Measurements from ENCODE around the gene TIMM10B. TPM values are rescaled to one million over a fixed set of nuclear protein-coding genes. Genes with fewer than 3 reads are reported as not detected.
A peak's percentile ranks its signal among the peaks of the same experiment; 100 is the strongest.

The TIMM10B gene
- total RNA-seq, 1 experiment from 2014 or later: 53.1 TPM

GRCh38 chr11:6473451-6474412, 7.6 kb upstream of the TIMM10B start, which contains the start of gene TRIM3:
Gene TRIM3, minus strand, starts transcription at chr11:6473941. Its CDS starts 8,246 bp downstream, at chr11:6465695.
- H3K4me1 Mint-ChIP-seq (ENCODE audit: low read depth, unreplicated experiment): peaks cover 29% of the 10 kb centered on the region
- BruUV-seq (replicated peaks): no TSS peak
- CTCF ChIA-PET: interaction anchor here (1.0 to 3.5 kb wide), 4 partner anchors 14 to 145 kb away, joined by 3 to 19 read pairs (median 4); partner anchors contain the start of gene TPP1
- no peaks in the 10 kb centered on the region for H3K27me3 Mint-ChIP-seq (ENCODE audit: insufficient read depth, unreplicated experiment)
- H3K4me3 ChIP-seq (ENCODE audit: low read depth, low read length): peak within 1 kb of the TSS; percentile 65
- no peaks in the 10 kb centered on the region for H3K9me3 ChIP-seq
- POLR2A ChIA-PET: interaction anchor here (0.6 kb wide), 1 partner anchor 31 kb away, joined by 4 read pairs; no protein-coding TSS in a partner anchor
- H3K4me1 ChIP-seq: peaks cover 30% of the 10 kb centered on the region
- H3K27ac Mint-ChIP-seq (ENCODE audit: unreplicated experiment): peak within 1 kb of the TSS; percentile 96
- H3K9me3 Mint-ChIP-seq (ENCODE audit: unreplicated experiment): no peaks in the 10 kb centered on the region
- intact Hi-C loops (cut with micrococcal nuclease; ENCODE audit: unreplicated experiment): loop anchor here (1.0 to 2.0 kb wide), 5 partner anchors 8 to 131 kb away; partner anchors contain the start of genes ARFIP2, SMPD1 and TIMM10B
- 0 out of 2 replicates have a peak, but pooled peaks cover 7% of the 10 kb centered on the region for H3K36me3 ChIP-seq (ENCODE audit: control insufficient read depth, insufficient read depth, low read length)
- peaks cover 50% of the 10 kb centered on the region for H3K36me3 Mint-ChIP-seq (ENCODE audit: insufficient read depth, unreplicated experiment)
- no peaks in the 10 kb centered on the region for H3K27me3 ChIP-seq (replicated peaks; ENCODE audit: control insufficient read depth, insufficient read depth, low read length)
- peak; percentile 92 to 94 for DNase-seq
- peak in 1 of 2 experiments; percentile 39 for TF ChIP-seq CTCF (IDR thresholded peaks at IDR 0.05; ENCODE audit: insufficient read depth in 1 of 2, low read depth in 1 of 2, low read length in 1 of 2, severe bottlenecking in 1 of 2, unreplicated experiment in 1 of 2)
- peak within 1 kb of the TSS; percentile 84 for H3K4me3 Mint-ChIP-seq (ENCODE audit: unreplicated experiment)

GRCh38 chr11:6474413-6474792, 6.9 kb upstream of the TIMM10B start:
- Histone ChIP-seq H3K4me1 (peaks cover 30% of the 10 kb centered on the region), H3K27me3 (replicated peaks; ENCODE audit: control insufficient read depth, insufficient read depth, low read length) (no peaks in the 10 kb centered on the region), H3K9me3 (no peaks in the 10 kb centered on the region), H3K36me3 (ENCODE audit: control insufficient read depth, insufficient read depth, low read length) (0 out of 2 replicates have a peak, but pooled peaks cover 8% of the 10 kb centered on the region), H3K4me3 (ENCODE audit: low read depth, low read length) (peak overlapping the region; percentile 60)
- intact Hi-C loops (cut with micrococcal nuclease; ENCODE audit: unreplicated experiment): loop anchor here (1.0 to 2.0 kb wide), 4 partner anchors 16 to 130 kb away; partner anchors contain the start of gene SMPD1
- peak overlapping the region; percentile 96 for H3K27ac Mint-ChIP-seq (ENCODE audit: unreplicated experiment)
- TF ChIP-seq CTCF (IDR thresholded peaks at IDR 0.05; ENCODE audit: insufficient read depth in 1 of 2, low read depth in 1 of 2, low read length in 1 of 2, severe bottlenecking in 1 of 2, unreplicated experiment in 1 of 2): no peak
- ChIA-PET POLR2A (interaction anchor here (1.2 kb wide), 1 partner anchor 95 kb away, joined by 6 read pairs; no protein-coding TSS in a partner anchor), CTCF (interaction anchor here (1.1 to 3.5 kb wide), 2 partner anchors 15 to 95 kb away, joined by 4 to 19 read pairs; no protein-coding TSS in a partner anchor)
- TSS peak; percentile 97 for BruUV-seq (replicated peaks)
- peak overlapping the region; percentile 84 for H3K4me3 Mint-ChIP-seq (ENCODE audit: unreplicated experiment)
- peaks cover 57% of the 10 kb centered on the region for H3K36me3 Mint-ChIP-seq (ENCODE audit: insufficient read depth, unreplicated experiment)
- H3K27me3 Mint-ChIP-seq (ENCODE audit: insufficient read depth, unreplicated experiment): no peaks in the 10 kb centered on the region
- H3K4me1 Mint-ChIP-seq (ENCODE audit: low read depth, unreplicated experiment): peaks cover 34% of the 10 kb centered on the region
- H3K9me3 Mint-ChIP-seq (ENCODE audit: unreplicated experiment): no peaks in the 10 kb centered on the region
- no peak for DNase-seq
